Measurements from ENCODE around the gene TRIM40.

TRIM40 gene

DNA sequence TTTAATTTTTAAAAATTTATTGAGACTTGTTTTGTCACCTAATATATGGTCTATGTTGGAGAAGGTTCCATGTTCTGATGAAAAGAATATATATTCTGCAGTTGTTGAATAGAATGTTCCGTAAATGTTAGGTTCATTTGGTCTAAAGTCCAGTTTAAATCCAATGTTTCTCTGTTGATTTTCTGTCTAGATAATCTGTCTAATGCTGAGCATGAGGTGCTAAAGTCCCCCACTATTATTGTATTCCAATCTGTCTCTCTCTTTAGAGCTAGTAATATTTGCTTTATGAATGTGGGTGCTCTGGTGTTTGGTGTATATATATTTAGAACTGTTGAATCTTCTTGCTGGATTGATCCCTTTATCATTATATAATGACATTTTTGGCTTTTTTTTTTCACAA is 42.9 kb downstream of the TRIM40 start:
- no peak overlapping the region for H3K4me3 ChIP-seq (ENCODE audit: low read length)
- DNase-seq (ENCODE audit: low read depth) = no peak
- TF ChIP-seq, protein P1, sequence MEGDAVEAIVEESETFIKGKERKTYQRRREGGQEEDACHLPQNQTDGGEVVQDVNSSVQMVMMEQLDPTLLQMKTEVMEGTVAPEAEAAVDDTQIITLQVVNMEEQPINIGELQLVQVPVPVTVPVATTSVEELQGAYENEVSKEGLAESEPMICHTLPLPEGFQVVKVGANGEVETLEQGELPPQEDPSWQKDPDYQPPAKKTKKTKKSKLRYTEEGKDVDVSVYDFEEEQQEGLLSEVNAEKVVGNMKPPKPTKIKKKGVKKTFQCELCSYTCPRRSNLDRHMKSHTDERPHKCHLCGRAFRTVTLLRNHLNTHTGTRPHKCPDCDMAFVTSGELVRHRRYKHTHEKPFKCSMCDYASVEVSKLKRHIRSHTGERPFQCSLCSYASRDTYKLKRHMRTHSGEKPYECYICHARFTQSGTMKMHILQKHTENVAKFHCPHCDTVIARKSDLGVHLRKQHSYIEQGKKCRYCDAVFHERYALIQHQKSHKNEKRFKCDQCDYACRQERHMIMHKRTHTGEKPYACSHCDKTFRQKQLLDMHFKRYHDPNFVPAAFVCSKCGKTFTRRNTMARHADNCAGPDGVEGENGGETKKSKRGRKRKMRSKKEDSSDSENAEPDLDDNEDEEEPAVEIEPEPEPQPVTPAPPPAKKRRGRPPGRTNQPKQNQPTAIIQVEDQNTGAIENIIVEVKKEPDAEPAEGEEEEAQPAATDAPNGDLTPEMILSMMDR (conservative IDR thresholded peaks at IDR 0.05; ENCODE audit: low read length) = no peak

DNA sequence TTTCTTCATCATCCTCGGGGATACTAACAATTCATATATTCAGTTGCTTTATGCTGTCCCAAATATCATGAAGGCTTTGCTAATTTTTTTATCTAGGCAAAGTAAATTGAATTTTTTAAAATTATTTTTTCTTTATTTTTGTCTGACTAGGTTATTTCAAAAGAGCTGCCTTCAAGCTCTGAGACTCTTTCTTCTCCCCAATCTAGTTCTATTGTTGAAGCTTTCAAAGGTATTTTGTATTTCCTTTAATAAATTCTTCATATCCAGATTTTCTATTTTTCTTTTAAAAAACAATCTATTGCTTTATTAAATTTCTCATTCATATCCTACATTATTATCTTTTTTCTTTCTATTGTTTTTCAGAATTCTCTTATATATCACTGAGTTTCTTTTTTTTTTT is 44.2 kb downstream of the TRIM40 start:
- no peak for DNase-seq (ENCODE audit: low read depth)
- TF ChIP-seq, protein P1 (conservative IDR thresholded peaks at IDR 0.05; ENCODE audit: low read length) = no peak
- no peak overlapping the region for H3K4me3 ChIP-seq (ENCODE audit: low read length)

DNA sequence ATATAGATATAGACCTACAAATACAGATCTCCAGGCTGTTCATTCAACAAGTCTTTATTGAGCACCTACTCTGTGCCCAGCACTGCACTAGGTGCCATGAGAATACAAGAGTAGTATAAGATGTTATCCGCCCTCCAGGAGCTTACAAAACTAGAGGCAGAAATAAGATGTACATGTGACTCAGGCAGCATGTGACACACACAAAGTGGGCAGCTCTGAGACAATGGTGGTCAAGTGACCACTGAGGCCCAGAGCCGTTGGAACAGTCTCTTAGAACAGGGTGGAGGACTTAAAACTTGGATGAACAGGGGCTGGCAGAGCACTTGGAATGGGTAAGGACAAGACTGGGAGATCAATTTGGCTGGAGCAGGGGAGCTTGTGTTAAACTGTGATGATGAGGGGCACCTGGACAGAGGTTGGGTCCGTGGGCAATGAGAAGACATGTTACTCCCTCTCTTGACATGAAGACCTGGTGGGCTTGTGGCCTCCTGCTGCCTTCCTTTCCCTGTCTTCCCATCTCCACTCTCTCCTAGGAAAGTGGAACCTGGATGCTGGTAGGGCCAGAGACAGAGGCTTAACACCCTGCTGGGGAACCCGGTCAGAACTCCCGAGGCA is 48.6 kb downstream of the TRIM40 start:
- TF ChIP-seq, protein P1 (conservative IDR thresholded peaks at IDR 0.05; ENCODE audit: low read length) = no peak
- H3K4me3 ChIP-seq (ENCODE audit: low read length) = no peak overlapping the region
- DNase-seq (ENCODE audit: low read depth) = no peak

DNA sequence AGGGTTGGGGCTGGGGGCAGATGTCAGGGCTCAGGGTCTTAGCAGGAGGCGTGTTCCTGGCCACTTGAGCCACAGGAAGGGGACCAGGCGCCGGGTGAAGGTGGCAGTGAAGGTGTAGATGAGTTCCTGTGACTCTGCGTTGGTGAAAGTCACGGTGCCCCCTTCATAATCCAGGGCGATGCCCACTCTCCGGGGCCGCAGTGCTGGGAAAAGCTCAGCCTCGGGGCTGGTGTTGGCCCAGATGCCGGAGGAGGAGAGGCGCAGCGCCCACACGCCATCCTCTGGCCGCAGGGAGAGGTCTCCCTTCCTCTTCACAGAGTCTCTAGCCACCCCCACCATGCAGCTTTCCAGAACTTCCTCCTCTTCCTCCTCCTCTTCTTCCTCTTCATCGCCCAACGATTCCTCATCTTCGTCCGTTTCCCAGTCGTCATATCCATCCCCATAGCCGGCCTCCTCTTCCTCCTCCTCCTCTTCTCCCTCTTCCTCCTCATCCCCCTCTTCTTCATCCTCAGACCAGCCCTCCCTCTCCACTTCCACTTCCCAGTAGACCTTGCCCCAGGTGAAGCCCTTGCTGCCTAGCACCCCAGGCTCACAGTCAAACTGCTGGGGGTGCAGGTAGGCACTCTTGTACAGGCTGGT is 50.0 kb downstream of the TRIM40 start:
- TF ChIP-seq, protein P1 (conservative IDR thresholded peaks at IDR 0.05; ENCODE audit: low read length) = no peak
- no peak for DNase-seq (ENCODE audit: low read depth)
- H3K4me3 ChIP-seq (ENCODE audit: low read length) = no peak overlapping the region

DNA sequence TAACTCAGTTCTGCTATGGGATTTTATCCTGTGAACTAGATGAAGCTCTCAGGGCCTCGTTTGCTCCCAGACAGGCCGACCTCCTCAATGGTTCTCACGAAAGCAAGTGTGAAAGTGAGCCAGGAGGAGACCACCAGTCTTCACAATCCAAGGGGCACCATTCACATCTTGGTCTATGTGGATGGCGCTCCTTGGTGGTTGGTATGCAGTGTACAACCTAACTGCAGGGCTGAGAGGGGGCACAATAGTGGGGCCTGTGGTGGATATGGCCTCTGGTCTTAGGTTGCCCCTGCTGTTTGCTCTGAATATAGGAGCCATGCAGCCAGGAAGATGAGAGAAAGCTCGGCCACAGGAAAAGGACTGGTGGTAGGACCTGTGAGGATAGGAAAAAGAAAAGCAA is 52.6 kb downstream of the TRIM40 start:
- no peak overlapping the region for H3K4me3 ChIP-seq (ENCODE audit: low read length)
- TF ChIP-seq, protein P1 (conservative IDR thresholded peaks at IDR 0.05; ENCODE audit: low read length) = no peak
- DNase-seq (ENCODE audit: low read depth) = no peak

DNA sequence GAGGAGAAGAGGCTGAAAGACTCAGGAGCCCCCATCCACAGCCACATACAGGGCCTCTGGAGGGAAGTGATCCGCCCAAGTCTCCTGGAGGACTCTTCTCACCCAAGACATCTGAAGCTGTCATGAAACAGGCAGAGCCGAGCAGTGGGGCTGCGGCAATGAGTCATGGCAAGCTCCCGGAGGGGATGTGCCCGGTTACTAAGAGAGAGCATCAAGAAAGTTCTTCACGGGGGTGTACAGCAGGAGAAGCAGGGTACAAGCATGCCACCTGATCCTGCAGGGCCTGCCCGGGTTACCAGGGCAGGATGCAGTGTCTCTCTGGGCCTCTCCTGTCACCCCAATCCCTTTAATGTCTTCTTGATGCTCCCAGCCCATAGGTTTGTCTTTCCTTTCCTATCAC is 56.1 kb downstream of the TRIM40 start:
- no peak overlapping the region for H3K4me3 ChIP-seq (ENCODE audit: low read length)
- TF ChIP-seq, protein P1 (conservative IDR thresholded peaks at IDR 0.05; ENCODE audit: low read length) = no peak
- DNase-seq (ENCODE audit: low read depth) = no peak

All from AG10803 (cell line).